ENCODE measurements around the gene NBL1.

NBL1 gene

GRCh38 chr1:19661721-19662228 is 17.7 kb downstream of the NBL1 start:
- DNase-seq (ENCODE audit: low spot score): no peak
- peak; percentile 71 for TF ChIP-seq CTCF (conservative IDR thresholded peaks at IDR 0.05; ENCODE audit: low read depth)
- POLR2A ChIA-PET (ENCODE audit: low non-redundant PET): no interaction called here
- CTCF ChIA-PET: interaction anchor here (0.6 to 1.9 kb wide), 15 partner anchors 11 to 1282 kb away, joined by 3 to 15 read pairs (median 4); no protein-coding TSS in a partner anchor
- no peak overlapping the region for H3K27ac ChIP-seq

GRCh38 chr1:19662313-19662712 is 18.2 kb downstream of the NBL1 start:
- TF ChIP-seq CTCF (conservative IDR thresholded peaks at IDR 0.05; ENCODE audit: low read depth): no peak
- ChIA-PET POLR2A (ENCODE audit: low non-redundant PET) (no interaction called here), CTCF (interaction anchor here (0.6 to 1.7 kb wide), 9 partner anchors 11 to 930 kb away, joined by 3 to 15 read pairs (median 4); no protein-coding TSS in a partner anchor)
- no peak overlapping the region for H3K27ac ChIP-seq
- DNase-seq (ENCODE audit: low spot score): no peak

- ChIA-PET CTCF (interaction anchor here (0.9 kb wide), 1 partner anchor 10 kb away, joined by 3 read pairs; no protein-coding TSS in a partner anchor), POLR2A (ENCODE audit: low non-redundant PET) (no interaction called here)
- no peak for TF ChIP-seq CTCF (conservative IDR thresholded peaks at IDR 0.05; ENCODE audit: low read depth)
- no peak for DNase-seq (ENCODE audit: low spot score)
- no peak within 1 kb of the TSS for H3K27ac ChIP-seq
Measured at GRCh38 chr1:19664453-19665185, 20.5 kb downstream of the NBL1 start, which contains the start of gene HTR6. Gene HTR6 (plus strand): TSS chr1:19664875. CDS start chr1:19665754, 879 bp downstream.

- H3K27ac ChIP-seq: no peak overlapping the region
- CTCF ChIA-PET: interaction anchor here (0.9 kb wide), 1 partner anchor 11 kb away, joined by 3 read pairs; no protein-coding TSS in a partner anchor
- TF ChIP-seq CTCF (conservative IDR thresholded peaks at IDR 0.05; ENCODE audit: low read depth): no peak
- DNase-seq (ENCODE audit: low spot score): no peak
- POLR2A ChIA-PET (ENCODE audit: low non-redundant PET): no interaction called here
Measured at GRCh38 chr1:19665186-19665495, 21.0 kb downstream of the NBL1 start.

GRCh38 chr1:19665496-19666465 is 21.7 kb downstream of the NBL1 start:
- CTCF ChIA-PET: interaction anchor here (0.7 kb wide), 1 partner anchor 343 kb away, joined by 3 read pairs; no protein-coding TSS in a partner anchor
- no peak for TF ChIP-seq CTCF (conservative IDR thresholded peaks at IDR 0.05; ENCODE audit: low read depth)
- POLR2A ChIA-PET (ENCODE audit: low non-redundant PET): no interaction called here
- H3K27ac ChIP-seq: no peak overlapping the region
- no peak for DNase-seq (ENCODE audit: low spot score)

- no peak for DNase-seq (ENCODE audit: low spot score)
- ChIA-PET POLR2A (ENCODE audit: low non-redundant PET) (interaction anchor here (0.5 kb wide), 1 partner anchor 14 kb away, joined by 3 read pairs; no protein-coding TSS in a partner anchor), CTCF (interaction anchor here (1.1 to 1.8 kb wide), 2 partner anchors 10 to 15 kb away, joined by 3 to 6 read pairs; no protein-coding TSS in a partner anchor)
- no peak for TF ChIP-seq CTCF (conservative IDR thresholded peaks at IDR 0.05; ENCODE audit: low read depth)
- no peak overlapping the region for H3K27ac ChIP-seq
Measured at GRCh38 chr1:19668888-19669287, 24.8 kb downstream of the NBL1 start.
